ENCODE measurements around the gene LDHB. TPM values are rescaled to one million over a fixed set of nuclear protein-coding genes. Genes with fewer than 3 reads are reported as not detected.

The LDHB gene
- polyA plus RNA-seq, 1 donor from 2014 or later = 1,039 TPM

DNA sequence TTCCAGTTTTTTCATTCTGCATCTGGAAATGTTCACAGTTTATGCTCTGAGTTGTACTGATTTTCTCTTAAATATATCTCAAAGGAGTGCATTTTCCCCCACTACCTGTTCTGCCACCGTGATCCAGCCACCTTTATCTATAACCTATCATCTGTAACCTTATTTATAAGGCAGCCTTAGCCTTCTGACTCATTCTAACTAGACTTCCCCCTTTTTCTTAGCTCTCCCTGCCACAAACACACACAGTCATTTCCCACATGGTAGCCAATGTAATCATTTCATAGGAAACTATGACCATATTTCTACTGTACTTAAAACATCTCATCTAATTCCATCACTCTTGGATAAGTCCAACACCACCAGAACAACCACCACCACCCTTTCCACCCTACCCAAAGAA is 42.2 kb downstream of the LDHB start:
- H3K4me2 ChIP-seq (ENCODE audit: low read length) = no peak overlapping the region
- H3K79me2 ChIP-seq (replicated peaks; ENCODE audit: insufficient read depth, low read length) = no peaks in the 10 kb centered on the region
- H4K20me1 ChIP-seq (ENCODE audit: insufficient read depth) = no peaks in the 10 kb centered on the region

DNA sequence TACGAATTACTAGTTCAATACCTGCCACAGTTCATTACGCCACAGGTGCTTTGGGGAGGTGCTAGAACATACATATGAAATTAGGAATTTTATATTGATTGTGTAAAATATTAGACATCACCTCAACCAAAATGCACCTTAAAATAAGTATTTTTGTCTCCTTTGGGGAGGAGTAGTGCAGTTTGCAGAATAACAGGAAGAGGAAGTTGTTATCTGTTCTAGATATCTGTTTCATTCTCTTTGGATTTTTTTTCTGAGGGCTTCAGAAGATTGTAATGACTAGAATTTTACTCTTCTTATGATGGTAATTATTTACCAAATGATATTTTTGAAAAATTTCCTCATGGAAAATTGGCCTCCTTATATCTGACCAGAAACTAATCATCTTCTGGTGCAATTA is 43.1 kb downstream of the LDHB start:
- Histone ChIP-seq H2AFZ (ENCODE audit: low read depth, low read length) (no peak overlapping the region), H4K20me1 (ENCODE audit: insufficient read depth) (no peaks in the 10 kb centered on the region), H3K27me3 (ENCODE audit: insufficient read depth, low read depth, low read length) (no peaks in the 10 kb centered on the region), H3F3A (ENCODE audit: insufficient read depth, low read length, poor library complexity, severe bottlenecking) (no peaks in the 10 kb centered on the region), H3K9me2 (ENCODE audit: insufficient read depth, low read length) (no peaks in the 10 kb centered on the region), H3K4me2 (ENCODE audit: low read length) (no peak overlapping the region), H3K9me3 (ENCODE audit: low read length) (no peaks in the 10 kb centered on the region), H3K27ac (ENCODE audit: low read length) (no peak overlapping the region), H3K36me3 (ENCODE audit: insufficient read depth, low read length) (no peaks in the 10 kb centered on the region), H3K4me3 (ENCODE audit: low read length) (no peak overlapping the region), H3K79me2 (replicated peaks; ENCODE audit: insufficient read depth, low read length) (no peaks in the 10 kb centered on the region), H3K9ac (ENCODE audit: low read length) (no peak overlapping the region)
- no peak for TF ChIP-seq EP300 (conservative IDR thresholded peaks at IDR 0.05; ENCODE audit: poor library complexity, severe bottlenecking)
- TF ChIP-seq, protein P1, sequence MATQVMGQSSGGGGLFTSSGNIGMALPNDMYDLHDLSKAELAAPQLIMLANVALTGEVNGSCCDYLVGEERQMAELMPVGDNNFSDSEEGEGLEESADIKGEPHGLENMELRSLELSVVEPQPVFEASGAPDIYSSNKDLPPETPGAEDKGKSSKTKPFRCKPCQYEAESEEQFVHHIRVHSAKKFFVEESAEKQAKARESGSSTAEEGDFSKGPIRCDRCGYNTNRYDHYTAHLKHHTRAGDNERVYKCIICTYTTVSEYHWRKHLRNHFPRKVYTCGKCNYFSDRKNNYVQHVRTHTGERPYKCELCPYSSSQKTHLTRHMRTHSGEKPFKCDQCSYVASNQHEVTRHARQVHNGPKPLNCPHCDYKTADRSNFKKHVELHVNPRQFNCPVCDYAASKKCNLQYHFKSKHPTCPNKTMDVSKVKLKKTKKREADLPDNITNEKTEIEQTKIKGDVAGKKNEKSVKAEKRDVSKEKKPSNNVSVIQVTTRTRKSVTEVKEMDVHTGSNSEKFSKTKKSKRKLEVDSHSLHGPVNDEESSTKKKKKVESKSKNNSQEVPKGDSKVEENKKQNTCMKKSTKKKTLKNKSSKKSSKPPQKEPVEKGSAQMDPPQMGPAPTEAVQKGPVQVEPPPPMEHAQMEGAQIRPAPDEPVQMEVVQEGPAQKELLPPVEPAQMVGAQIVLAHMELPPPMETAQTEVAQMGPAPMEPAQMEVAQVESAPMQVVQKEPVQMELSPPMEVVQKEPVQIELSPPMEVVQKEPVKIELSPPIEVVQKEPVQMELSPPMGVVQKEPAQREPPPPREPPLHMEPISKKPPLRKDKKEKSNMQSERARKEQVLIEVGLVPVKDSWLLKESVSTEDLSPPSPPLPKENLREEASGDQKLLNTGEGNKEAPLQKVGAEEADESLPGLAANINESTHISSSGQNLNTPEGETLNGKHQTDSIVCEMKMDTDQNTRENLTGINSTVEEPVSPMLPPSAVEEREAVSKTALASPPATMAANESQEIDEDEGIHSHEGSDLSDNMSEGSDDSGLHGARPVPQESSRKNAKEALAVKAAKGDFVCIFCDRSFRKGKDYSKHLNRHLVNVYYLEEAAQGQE (IDR thresholded peaks at IDR 0.05; ENCODE audit: borderline replicate concordance) = no peak
- TF ChIP-seq, protein P2, sequence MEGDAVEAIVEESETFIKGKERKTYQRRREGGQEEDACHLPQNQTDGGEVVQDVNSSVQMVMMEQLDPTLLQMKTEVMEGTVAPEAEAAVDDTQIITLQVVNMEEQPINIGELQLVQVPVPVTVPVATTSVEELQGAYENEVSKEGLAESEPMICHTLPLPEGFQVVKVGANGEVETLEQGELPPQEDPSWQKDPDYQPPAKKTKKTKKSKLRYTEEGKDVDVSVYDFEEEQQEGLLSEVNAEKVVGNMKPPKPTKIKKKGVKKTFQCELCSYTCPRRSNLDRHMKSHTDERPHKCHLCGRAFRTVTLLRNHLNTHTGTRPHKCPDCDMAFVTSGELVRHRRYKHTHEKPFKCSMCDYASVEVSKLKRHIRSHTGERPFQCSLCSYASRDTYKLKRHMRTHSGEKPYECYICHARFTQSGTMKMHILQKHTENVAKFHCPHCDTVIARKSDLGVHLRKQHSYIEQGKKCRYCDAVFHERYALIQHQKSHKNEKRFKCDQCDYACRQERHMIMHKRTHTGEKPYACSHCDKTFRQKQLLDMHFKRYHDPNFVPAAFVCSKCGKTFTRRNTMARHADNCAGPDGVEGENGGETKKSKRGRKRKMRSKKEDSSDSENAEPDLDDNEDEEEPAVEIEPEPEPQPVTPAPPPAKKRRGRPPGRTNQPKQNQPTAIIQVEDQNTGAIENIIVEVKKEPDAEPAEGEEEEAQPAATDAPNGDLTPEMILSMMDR (IDR thresholded peaks at IDR 0.05; ENCODE audit: poor library complexity, severe bottlenecking) = no peak
- no peak for TF ChIP-seq SMC3 (conservative IDR thresholded peaks at IDR 0.05; ENCODE audit: poor library complexity)
- TF ChIP-seq POLR2AphosphoS5 (IDR thresholded peaks at IDR 0.05) = no peak
- TF ChIP-seq MXI1 (conservative IDR thresholded peaks at IDR 0.05; ENCODE audit: poor library complexity, severe bottlenecking) = no peak
- no peak for TF ChIP-seq TAF1 (IDR thresholded peaks at IDR 0.05; ENCODE audit: low read depth)
- TF ChIP-seq RAD21 (conservative IDR thresholded peaks at IDR 0.05) = no peak
- TF ChIP-seq EZH2 (IDR thresholded peaks at IDR 0.05; ENCODE audit: borderline replicate concordance, insufficient read depth, low read length, poor library complexity, severe bottlenecking) = no peak

More for the DNA sequence above, 42.2 kb downstream of the LDHB start:
- Histone ChIP-seq H3K9me3 (ENCODE audit: low read length) (no peaks in the 10 kb centered on the region), H3K4me3 (ENCODE audit: low read length) (no peak overlapping the region), H3K9me2 (ENCODE audit: insufficient read depth, low read length) (no peaks in the 10 kb centered on the region), H2AFZ (ENCODE audit: low read depth, low read length) (no peak overlapping the region), H3K27ac (ENCODE audit: low read length) (no peak overlapping the region), H3K27me3 (ENCODE audit: insufficient read depth, low read depth, low read length) (no peaks in the 10 kb centered on the region), H3F3A (ENCODE audit: insufficient read depth, low read length, poor library complexity, severe bottlenecking) (no peaks in the 10 kb centered on the region), H3K36me3 (ENCODE audit: insufficient read depth, low read length) (no peaks in the 10 kb centered on the region), H3K9ac (ENCODE audit: low read length) (no peak overlapping the region)
- TF ChIP-seq TAF1 (IDR thresholded peaks at IDR 0.05; ENCODE audit: low read depth) (no peak), EP300 (conservative IDR thresholded peaks at IDR 0.05; ENCODE audit: poor library complexity, severe bottlenecking) (no peak), SMC3 (conservative IDR thresholded peaks at IDR 0.05; ENCODE audit: poor library complexity) (no peak), POLR2AphosphoS5 (IDR thresholded peaks at IDR 0.05) (no peak), MXI1 (conservative IDR thresholded peaks at IDR 0.05; ENCODE audit: poor library complexity, severe bottlenecking) (no peak), EZH2 (IDR thresholded peaks at IDR 0.05; ENCODE audit: borderline replicate concordance, insufficient read depth, low read length, poor library complexity, severe bottlenecking) (no peak), RAD21 (conservative IDR thresholded peaks at IDR 0.05) (no peak)
- TF ChIP-seq, protein P1 (IDR thresholded peaks at IDR 0.05; ENCODE audit: borderline replicate concordance) = no peak
- TF ChIP-seq, protein P2 (IDR thresholded peaks at IDR 0.05; ENCODE audit: poor library complexity, severe bottlenecking) = no peak
